GM12878 (cell line): ENCODE data around the gene AGTRAP.

Source experiments
- CHD2 ChIP-seq: IDR thresholded peaks from 2 replicates; pipeline ENCODE4 v1.6.1; 2011; ENCODE audit warnings: low read depth, low read length, improper control_type of control experiment, borderline replicate concordance
- CTCF ChIP-seq, 3 experiments: IDR thresholded peaks in 2 of 3; conservative IDR thresholded peaks in 1 of 3; 2 replicates each; pipeline ENCODE4 v1.5.1; 2011; ENCODE audit warnings: low read depth in 3 of 3, low read length in 3 of 3, mild to moderate bottlenecking in 3 of 3, control low read depth in 2 of 3, moderate library complexity in 2 of 3, inconsistent platforms in 1 of 3, mixed read lengths in 1 of 3; ENCODE audit not compliant: control insufficient read depth in 2 of 3, insufficient read depth in 1 of 3; ENCODE audit errors: extremely low read depth in 1 of 3
- E4F1 ChIP-seq: fragments of 450-650 bp; IDR thresholded peaks from 2 replicates; pipeline ENCODE4 v1.6.1; 2018; ENCODE audit warnings: borderline replicate concordance, mild to moderate bottlenecking; ENCODE audit not compliant: partially characterized antibody
- EP300 ChIP-seq, 2 experiments: fragments of 150-350 bp in 1 of 2; IDR thresholded peaks; 2 replicates each; pipeline ENCODE4 v1.6.1; 2011 to 2012; ENCODE audit warnings: low read depth in 2 of 2, low read length in 2 of 2, borderline replicate concordance in 1 of 2, improper control_type of control experiment in 1 of 2, inconsistent platforms in 1 of 2; ENCODE audit not compliant: control insufficient read depth in 1 of 2
- IRF3 ChIP-seq: fragments of 450-650 bp; IDR thresholded peaks from 2 replicates; pipeline ENCODE4 v1.6.1; 2014; ENCODE audit warnings: mild to moderate bottlenecking
- JUNB ChIP-seq: IDR thresholded peaks from 2 replicates; pipeline ENCODE4 v1.6.1; 2016; ENCODE audit warnings: antibody characterized with exemption, mild to moderate bottlenecking
- JUND ChIP-seq: IDR thresholded peaks from 2 replicates; pipeline ENCODE4 v1.6.1; 2012; ENCODE audit warnings: low read depth, mild to moderate bottlenecking, low read length, improper control_type of control experiment, moderate library complexity
- KAT2A ChIP-seq: conservative IDR thresholded peaks from 2 replicates; pipeline ENCODE4 v1.6.1; 2011; ENCODE audit warnings: low read depth, low read length; ENCODE audit not compliant: control insufficient read depth
- KLF5 ChIP-seq: fragments of 450-650 bp; IDR thresholded peaks from 2 replicates; pipeline ENCODE4 v1.6.1; 2014; ENCODE audit warnings: mild to moderate bottlenecking; ENCODE audit not compliant: partially characterized antibody
- NFIC ChIP-seq: IDR thresholded peaks from 2 replicates; pipeline ENCODE4 v1.6.1; 2012; ENCODE audit warnings: low read depth, mild to moderate bottlenecking, inconsistent platforms, low read length, moderate library complexity
- NKRF ChIP-seq: fragments of 450-650 bp; conservative IDR thresholded peaks from 2 replicates; pipeline ENCODE4 v1.6.1; 2017; ENCODE audit warnings: mild to moderate bottlenecking, moderate library complexity
- POLR2AphosphoS5 ChIP-seq: IDR thresholded peaks from 2 replicates; pipeline ENCODE4 v1.6.1; 2011; ENCODE audit warnings: mild to moderate bottlenecking, low read length, inconsistent platforms
- REST ChIP-seq: IDR thresholded peaks from 2 replicates; pipeline ENCODE4 v1.6.1; 2012; ENCODE audit warnings: mild to moderate bottlenecking, low read depth, low read length
- ZNF384 ChIP-seq: IDR thresholded peaks from 2 replicates; pipeline ENCODE4 v1.6.1; 2012; ENCODE audit warnings: low read depth, mild to moderate bottlenecking, low read length, improper control_type of control experiment, borderline replicate concordance

- TF ChIP-seq CHD2 (no peak), CTCF (IDR thresholded peaks at IDR 0.05 in 2 of 3, conservative IDR thresholded peaks at IDR 0.05 in 1 of 3; ENCODE audit: control insufficient read depth in 2 of 3, extremely low read depth in 1 of 3, insufficient read depth in 1 of 3, low read depth in 3 of 3, low read length in 3 of 3) (no peak), KLF5 (no peak), IRF3 (no peak), REST (no peak), NKRF (no peak), NFIC (no peak), ZNF384 (no peak), POLR2AphosphoS5 (no peak), JUNB (no peak), JUND (no peak), E4F1 (no peak), KAT2A (no peak), EP300 (IDR thresholded peaks at IDR 0.05; ENCODE audit: borderline replicate concordance in 1 of 2, control insufficient read depth in 1 of 2, low read depth in 2 of 2, low read length in 2 of 2) (no peak)
These were observed 6.1 kb downstream of the AGTRAP start for GRCh38 chr1:11741919-11742558.
